Stimulated activated CD4-positive, alpha-beta T cell treated with anti-CD3 and anti-CD28 coated beads, Interleukin-12 subunit alpha, Interleukin-12 subunit beta, amount 100 ng/mL, for 48 hours (primary cell): ENCODE results near the gene SFRP5.
A peak's percentile ranks its signal among the peaks of the same experiment; 100 is the strongest.

Experiments used
- DNase-seq, 3 donors: peaks; one replicate each; pipeline ENCODE4 v3.0.0-alpha.2; 2020; ENCODE audit warnings: low read depth in 2 of 3, low spot score in 1 of 3

SFRP5 gene

DNA sequence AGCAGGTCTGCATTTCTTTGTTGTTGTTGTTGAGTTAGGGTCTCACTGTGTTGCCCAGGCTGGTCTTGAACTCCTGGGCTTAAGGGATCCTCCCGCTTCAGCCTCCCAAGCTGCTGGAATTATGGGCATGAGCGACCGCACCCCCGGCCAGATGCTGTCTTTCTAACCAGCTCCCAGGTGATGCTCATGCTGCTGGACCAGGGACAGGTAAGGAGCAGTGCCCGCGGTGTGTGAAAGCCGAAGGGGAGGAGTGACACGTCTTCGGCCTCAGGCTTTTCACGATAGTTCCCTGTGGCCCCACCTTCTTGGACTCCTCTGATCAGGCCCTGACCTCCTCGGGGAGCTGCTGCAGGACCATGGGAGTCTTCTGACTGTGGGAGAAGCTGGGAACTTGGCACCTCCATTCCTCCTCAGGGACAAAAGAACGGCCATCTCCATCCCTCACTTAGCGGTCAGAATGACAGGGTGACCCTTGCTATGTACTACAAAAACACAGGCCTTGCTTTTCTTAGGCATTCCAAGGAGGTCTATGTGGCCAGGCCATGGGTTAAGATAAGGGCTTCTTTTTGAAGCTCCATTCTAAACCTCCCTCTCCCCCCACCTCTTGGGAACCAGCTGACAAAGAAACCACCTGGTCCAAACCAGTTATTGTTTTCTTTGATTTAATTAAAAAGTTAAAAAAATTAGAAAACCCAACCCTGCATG lies 5.5 kb downstream of the SFRP5 start:
- DNase-seq, result no peak

DNA sequence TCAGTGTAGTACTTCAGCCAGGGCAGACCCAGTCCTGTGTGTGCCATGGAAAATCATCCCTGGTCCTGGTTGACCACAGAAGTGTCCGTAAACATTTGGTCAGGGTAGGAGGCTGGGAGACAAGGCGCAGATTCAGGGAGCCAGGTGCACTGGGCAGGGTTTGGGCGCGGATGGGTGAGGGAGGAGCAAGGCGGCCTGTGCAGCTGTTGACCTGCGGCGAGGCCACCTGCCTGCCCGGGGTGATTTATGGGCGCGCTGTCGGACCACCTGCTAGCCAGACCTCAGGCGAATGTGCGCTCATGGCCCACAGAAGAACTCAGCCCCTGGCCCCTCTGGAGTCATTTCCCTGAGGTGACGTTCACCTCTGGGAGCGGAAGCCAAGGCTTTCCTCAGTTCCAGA lies 6.6 kb downstream of the SFRP5 start:
- DNase-seq, result no peak

DNA sequence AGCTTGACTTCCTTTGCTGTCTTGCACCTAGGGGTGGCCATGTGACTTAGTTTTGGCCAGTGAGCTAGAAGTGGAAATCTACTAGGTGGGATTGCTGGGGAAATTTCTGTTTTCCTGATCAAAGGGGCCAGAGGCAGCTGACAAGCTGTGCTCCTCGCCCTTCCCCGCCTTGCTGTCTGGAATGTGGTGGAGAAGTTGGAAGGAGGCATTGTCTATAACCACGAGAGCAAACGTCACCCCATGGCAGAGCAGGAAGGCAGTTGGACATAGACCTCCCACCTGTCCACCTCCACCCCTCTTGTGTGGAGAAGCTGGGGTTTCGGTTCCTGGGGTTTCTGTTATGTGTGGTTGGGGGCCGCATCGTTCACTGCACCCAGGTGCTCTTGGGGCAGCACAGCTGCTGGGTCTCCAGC lies 7.3 kb downstream of the SFRP5 start:
- DNase-seq, result no peak

DNA sequence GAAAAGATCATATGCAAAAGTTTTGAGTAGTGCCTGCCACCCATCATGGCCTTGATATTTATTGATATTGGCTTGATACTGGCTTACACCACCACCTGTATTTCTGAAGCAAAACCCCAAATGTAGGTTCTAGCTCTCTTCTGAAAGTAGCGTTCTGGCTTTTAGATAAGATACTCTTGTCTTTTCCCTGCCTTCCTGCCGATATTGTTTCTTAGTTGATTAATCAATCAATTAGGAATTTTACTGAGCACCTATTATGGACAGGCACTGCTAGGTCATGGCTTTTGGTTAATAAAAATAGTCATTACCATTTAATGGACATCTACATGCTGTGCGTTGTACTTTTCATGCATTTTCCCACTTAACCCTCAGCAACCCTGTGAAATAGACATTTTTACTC lies 7.9 kb downstream of the SFRP5 start:
- no peak for DNase-seq

DNA sequence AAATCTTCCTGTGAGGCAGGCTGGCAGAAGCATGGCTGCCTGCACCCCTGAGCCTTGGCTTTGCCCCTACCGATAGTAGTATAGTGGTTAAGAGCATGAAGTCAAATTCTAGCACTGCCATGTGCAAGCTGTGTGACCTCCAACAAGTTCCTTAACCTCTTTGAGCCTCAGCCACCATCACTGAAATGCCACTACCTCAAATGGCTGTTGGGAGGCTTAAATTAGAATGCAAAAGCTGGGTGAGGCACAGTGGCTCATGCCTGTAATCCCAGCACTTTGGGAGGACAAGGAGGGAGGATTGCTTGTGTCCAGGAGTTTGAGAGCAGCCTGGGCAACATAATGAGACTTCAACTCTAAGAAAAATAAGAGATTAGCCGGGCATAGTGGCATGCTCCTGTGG lies 8.4 kb downstream of the SFRP5 start:
- no peak for DNase-seq

DNA sequence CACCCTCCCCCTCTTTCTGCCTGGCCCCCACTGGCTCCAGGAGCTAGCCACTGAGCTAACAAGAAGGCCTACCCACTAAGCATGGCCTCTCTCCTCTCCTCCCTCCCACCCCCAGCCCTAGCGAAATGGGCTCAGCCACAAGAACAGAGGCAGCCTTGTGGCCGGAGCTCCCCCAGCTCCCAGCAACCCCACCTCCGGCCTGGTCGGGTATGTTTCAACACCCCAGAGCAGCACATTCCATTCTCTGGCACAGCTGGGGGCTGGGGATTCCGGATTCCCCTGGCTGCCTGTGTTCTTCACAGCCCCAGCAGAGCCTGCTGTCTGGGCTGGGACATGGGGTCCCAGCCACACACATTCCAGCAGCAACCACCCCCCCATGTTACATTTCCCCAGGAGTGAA lies 9.0 kb downstream of the SFRP5 start:
- DNase-seq, result no peak

DNA sequence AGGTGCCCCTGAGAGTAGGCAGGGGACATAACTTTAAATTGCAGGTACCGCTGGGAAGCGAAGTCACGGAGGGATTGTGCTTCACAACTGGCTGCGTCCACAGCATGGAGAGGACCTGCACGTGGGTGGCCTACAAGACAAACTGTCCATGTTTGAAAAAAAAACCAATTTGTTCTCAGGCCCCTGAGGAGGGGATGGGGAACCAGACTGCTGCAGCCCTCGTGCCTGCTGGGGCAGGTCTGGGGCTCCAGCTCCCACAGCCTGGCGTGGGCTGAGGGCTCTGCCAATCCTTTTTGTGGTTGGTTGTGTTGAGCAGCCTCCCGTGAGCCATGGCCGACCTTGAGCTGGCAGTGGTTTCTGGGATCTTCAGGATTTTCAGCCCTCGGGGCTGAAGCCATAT lies 9.7 kb downstream of the SFRP5 start:
- no peak for DNase-seq

DNA sequence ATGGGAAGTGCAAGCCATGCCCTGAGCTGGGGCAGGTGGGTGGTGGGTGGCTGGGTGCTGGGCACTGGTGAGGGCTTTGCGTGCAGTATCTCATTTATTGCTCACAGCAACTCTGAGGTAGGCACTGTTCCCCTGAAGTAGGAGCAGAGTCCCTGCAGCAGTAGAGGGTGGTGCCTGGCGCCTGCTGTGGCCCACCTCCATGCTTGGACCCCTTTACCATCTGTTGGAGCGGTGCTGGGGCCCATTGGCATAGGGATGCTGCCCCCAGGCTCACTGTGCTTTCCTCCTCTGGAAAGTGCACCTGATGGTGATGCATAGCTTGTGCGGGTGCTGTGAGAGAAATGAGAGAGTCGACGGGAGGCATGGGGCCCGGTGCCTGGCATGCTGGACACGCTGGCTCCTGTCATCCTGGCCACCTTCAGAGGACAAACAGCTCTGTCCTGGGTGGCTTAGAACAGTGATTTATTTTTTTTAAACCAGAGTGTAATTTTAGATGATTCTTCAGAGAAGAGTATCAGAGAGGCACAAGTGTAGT lies 10.4 kb downstream of the SFRP5 start:
- DNase-seq, result no peak

DNA sequence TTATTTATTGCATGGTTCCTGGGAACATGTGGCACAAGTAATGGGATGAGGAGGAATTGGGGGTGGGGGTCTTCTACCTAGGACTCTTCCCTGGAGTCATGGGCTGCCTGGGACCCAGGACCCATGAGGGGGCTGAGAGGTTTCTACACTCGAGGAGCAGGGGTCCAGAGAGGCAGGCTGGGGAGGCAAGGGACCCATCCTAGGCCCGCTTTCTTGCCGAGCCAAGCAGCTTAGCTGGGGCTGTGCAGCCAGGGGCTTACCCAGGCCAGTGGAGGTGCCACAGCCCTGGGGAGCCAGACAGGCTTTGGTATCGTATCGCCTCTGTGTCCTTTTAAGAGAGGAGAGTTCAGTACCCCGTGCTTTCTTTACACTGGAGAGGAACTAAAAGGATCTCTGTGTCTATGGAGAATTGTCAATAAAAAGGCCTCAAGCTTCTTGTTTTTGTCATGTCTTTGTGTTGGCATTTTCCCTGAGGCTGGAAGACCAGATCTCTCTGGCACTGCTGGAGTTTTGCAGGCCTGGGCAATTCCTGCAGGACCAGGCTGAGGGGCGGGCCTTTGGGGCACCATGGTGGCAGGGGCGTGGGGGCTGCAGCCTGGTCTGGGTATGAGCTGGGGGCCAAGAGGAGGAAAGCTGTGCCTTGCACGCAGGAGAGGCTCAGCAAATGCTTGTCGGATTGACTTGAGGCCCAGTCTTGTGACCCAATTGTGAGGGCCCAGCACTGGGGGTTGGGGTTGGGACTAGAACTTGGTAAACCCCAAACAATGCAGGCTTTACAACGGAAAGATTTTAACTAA lies 11.1 kb downstream of the SFRP5 start:
- no peak for DNase-seq

DNA sequence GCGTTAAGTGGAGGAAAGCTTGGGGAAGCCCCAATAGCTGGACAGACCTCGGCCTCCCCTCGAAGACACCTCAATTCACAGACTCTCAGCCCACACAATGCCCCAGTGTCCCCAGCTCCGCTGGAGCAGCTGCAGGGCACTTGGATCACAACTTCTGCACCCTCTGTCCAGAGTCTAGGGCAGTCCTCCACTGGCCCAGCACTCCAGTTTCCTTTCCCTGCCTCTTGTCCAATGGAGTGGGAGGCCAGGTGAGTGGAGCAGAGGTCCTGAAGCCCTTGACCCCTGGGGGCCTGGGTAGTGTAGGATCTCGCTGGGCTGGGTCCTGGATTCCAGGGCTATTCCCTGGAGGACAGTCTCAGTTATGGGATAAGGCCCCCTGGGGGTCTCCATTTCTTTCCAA lies 11.9 kb downstream of the SFRP5 start:
- DNase-seq, result no peak

DNA sequence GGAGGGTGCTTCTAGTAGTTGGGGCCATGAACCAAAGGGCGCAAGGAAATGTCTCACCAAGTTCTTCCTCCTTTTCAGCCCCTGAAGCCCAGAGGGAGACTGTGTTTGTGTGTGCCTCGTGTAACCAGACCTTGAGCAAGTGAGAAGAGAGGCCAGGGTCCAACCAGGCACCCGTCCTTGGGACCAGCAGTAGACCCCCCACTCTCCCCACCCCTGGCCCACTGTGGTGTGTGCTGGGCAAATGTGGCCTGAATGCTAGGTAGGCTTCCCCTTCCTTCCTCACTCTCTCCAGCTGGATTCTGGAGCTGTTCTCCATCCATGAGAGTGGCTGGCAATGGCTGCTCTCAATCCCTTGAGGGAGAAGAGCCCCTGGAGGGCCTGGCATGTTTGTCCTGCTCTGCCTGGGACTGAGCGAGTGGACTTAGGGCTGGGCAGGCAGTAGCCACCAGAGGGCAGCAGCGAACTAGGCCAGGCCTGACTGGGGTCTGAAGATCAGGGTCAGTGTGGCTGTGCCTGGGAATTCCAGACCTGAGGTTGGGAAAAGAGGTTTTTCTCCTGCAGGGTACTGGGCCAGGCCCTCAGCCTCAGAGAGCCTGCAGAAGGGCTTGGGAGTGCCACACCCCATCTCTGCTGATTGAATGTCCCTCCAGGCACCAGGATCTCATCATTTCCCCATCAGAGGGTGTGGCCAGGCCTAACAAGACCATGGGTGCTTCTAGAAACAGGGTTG lies 12.5 kb downstream of the SFRP5 start:
- DNase-seq, result peak in 1 of 3 donors; percentile 26

DNA sequence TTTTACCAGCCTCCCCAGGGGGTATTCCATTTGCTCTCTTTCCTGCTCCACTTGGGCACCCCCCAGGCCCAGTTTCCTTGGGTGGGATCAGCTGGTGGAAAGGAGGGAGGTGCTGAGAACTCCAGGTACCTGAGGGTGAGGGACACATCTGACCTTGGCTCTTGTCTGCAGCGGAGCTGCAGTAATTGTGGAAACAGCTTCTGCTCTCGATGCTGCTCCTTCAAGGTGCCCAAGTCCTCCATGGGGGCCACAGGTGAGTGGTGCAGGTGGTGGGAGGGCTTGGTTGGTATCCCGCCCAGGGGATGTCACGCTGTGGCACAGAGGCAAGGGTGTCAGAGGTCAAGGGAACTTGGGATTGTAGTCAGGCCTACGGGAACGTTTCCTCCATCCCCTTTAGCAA lies 14.3 kb downstream of the SFRP5 start:
- DNase-seq, result no peak

DNA sequence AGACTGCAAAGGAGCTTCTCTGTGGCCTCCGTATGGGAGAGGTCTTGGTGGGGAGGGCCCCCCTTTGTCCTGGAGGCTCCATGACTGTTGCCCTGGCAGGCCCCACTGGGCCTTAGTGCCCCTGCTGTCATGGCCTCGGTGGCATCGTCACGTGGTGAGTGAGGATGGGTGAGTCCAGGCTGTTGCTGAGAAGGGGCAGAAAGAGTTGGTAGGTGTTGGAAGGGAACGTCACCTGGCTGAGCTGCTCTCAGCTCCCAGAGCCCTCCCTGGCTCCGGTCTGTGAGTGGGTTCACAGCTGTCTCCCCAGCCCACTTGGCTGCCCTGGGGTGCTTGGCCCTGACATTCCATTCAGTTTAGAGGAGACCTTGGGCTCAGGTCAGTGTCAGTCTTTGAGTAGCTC lies 16.1 kb downstream of the SFRP5 start:
- DNase-seq, result no peak

DNA sequence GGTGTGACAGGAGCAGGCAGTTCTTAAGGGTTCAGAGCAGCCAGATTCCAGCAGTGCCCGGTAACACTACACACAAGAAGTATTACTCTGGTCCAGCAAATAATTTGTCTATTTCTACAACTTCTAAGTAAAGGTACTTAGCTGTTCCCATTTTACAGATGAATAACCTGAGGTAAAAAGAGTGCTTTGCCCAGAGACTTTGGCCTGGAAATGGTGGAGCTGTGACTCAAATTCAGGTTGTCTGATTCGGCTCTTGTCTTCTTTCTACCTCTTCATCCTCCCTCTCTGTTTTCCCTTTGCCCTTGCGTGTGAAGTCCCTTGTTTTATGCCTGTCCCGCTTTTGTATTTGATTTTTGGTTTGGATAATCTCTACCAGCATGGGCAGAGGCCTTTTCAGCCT lies 17.1 kb downstream of the SFRP5 start:
- no peak for DNase-seq

DNA sequence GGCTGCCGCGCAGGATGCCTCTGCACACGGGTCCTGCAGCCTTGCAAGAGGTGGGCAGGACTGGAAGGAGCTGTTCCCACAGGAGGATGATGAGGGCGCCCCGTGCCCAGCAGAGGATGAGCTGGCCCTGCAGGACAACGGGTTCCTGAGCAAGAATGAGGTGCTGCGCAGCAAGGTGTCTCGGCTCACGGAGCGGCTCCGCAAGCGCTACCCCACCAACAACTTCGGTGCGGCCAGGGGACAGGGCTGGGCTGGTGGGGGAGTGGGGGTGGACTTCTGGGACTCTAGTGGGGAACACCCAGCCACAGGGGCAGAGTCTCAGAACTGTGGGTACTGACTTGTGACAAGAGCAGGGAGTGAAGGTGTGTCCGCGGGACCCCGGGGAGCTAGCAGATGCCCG lies 18.8 kb downstream of the SFRP5 start:
- no peak for DNase-seq

DNA sequence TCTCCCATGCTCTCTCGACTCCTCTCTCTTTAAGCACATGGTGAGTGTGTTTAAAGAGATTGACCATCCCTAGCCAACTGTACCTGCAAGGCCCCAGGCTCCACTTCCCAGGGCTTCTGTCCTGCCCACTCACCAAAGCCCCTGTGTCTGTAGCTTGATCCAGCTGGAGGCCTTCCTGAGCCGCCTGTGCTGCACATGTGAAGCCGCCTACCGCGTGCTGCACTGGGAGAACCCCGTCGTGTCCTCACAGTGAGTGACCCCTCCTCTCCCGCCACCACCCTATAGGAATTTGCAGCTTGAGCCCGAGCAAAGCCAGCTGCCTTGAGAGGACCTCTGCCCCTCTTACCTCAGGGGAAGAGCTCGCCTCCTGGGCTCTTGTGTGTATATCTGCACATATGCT lies 23.7 kb downstream of the SFRP5 start:
- no peak for DNase-seq

DNA sequence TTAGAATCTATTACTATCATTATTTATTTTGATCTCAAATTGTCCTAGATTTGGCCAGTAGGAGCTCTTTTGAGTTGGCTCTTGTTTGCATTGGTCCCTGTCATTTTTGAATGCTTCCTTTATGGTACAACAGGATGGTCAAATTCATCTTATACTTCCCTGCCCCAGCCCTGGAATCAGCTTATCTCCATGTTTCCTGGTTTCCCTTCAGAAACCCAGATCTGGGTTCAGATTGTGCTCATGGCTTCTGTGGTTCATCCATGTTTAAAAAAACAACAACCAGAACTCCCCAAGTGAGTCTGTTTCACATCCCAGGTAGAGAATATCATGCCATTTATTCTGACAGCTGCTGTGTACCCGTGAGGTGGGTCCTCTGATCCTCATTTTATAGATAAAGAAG lies 24.2 kb downstream of the SFRP5 start:
- DNase-seq, result no peak

DNA sequence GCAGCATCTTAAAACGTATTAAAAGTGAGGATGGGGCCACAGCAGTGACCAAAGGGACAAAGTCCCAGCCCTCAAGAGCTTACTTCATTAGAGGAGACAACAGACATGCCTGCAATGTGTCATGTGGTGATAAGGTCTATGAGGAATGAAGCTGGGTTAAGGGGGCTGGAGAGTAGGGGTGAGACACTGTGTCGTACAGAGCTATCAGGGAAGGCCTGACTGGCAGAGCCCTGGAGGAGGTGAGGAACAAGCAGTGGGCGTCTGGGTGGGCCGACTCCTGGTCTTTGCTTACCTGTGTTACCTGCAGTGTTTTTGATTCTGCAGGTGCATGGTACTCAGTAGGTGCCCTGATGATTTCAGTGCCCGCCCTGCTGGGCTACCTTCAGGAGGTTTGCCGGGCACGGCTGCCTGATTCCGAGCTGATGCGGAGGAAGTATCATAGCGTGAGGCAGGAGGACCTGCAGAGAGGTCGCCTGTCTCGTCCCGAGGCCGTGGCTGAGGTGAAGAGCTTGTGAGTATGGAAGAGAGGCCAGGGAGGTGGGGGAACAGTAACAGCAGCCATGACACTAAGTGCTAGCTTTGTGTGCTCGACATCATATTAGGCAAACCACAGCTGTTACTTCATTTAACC lies 27.3 kb downstream of the SFRP5 start:
- DNase-seq, result no peak

DNA sequence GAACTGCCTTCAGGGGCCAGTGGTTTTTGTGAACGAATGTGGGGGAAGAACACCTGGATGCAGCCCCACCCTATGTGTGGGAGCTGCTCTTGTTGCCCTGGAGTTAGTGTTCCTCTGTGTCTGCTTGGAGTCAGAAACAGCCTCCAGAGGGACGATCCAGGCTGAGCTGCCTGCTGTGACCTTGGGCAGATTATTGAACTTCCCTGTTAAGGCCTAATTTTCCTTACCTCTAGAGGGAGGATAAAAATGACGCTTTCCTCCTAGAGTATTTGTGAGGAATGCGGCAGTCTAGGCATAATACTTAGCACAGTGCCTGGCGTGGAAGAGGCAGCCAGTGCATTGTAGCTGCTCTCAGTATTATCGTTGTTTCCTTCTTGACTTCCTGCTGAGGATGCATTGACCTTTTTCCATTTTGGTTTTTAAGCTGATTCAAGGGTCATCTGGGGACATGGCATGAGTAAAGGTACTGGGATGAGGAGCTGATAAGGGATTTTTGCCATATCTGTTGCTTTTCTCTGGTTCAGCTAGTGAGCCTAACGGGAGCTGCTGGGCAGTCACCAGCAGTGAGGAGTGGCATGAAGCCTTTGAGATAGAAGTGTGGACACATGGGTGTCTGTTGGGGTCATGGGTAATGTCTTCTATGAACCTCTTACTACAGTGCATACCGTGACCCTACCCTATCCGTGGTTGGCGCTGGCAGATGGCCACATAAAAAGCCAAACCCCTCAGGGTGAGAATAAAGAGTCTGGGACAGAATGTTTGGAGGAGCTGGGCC lies 28.4 kb downstream of the SFRP5 start:
- DNase-seq, result no peak

DNA sequence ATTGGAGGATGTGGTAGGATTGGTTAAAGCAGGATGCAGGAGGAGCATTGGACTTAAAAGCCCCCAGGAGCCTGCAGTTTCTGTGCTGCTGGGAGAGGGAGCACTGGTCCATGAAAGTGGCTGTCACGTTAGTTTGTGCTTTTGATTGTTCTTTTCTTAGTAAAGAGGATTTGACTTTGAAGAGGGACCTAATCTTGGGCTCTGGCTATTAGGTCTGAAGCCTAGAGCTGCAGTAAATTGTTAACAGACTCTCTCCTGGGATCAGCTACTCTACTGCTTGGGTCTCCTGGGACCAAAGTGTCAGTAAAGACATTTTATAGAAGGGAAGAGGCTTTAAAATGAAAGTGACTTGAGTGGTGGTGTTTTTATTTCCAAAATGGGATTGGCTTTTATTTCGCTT lies 31.2 kb downstream of the SFRP5 start:
- DNase-seq, result no peak

DNA sequence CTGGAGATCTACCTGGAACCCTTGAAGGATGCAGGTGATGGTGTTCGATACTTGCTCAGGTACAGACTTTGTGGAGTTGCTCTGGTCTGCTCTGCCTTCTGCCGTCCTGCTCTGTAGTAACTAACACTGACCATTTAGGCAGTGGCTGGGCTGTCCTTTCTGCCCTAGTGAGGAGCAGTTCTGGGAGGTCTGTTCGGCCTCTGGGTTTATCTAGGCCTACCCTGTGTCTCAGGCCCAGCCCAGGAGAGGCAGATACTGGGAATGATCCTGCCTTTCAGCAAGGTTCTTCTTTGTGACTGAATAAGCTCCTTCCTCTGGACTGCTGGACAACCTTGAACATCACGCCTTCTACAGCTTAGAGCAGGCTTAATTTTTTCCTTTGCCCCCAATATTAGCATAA lies 33.2 kb downstream of the SFRP5 start:
- DNase-seq, result no peak
